Measurements from ENCODE around the gene SHOX. TPM values are rescaled to one million over a fixed set of nuclear protein-coding genes. Genes with fewer than 3 reads are reported as not detected.
"Not testable (repeated sequence)": the region's sequence is repeated elsewhere in the genome, so short reads cannot be mapped to it uniquely, and the experiment has no call there.

Gene SHOX
- total RNA-seq, 3 donors from 2014 or later (not counting 1 experiment from before 2014, with no cell fraction given) = not detected

DNA sequence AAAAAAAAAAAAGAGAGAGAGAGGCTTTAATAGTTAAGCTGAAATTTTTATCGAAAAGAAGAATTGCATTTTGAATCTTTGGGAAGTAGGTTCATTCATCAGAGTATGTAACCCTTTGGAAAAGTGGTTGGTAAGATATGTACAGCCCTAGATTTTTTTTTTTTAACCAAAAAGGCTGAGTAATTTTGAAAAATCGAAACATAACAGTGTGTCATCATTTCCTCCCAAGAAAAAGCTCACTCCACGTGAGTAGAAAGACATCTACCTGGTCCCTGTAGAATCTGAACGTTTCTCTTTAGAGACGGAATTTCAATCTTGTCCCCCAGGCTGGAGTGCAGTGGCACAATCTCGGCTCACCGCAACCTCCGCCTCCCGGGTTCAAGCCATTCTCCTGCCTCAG, 16.2 kb downstream of the SHOX start:
- H3K36me3 ChIP-seq (ENCODE audit: control insufficient read depth, insufficient read depth, low read length) = no peaks in the 10 kb centered on the region
- intact Hi-C loops (cut with micrococcal nuclease) = no loop called here
- H3K4me1 ChIP-seq (ENCODE audit: control insufficient read depth, insufficient read depth, low read length) = no peaks in the 10 kb centered on the region
- no peaks in the 10 kb centered on the region for H3K36me3 Mint-ChIP-seq
- WGBS (ENCODE audit: insufficient coverage) = 81% methylated on average over 9 of the region's 9 CpGs
- H3K4me3 ChIP-seq (ENCODE audit: low read length) = no peak overlapping the region
- H3K27me3 Mint-ChIP-seq (ENCODE audit: low read depth in 2 of 2) = peaks cover 2 to 12% of the 10 kb centered on the region in 2 donors
- H3K27ac ChIP-seq (ENCODE audit: low read length) = no peak overlapping the region
- no peaks in the 10 kb centered on the region for H3K4me1 Mint-ChIP-seq
- no peaks in the 10 kb centered on the region for H3K27me3 ChIP-seq (ENCODE audit: control insufficient read depth, insufficient read depth, low read length)
- H3K27ac Mint-ChIP-seq = no peak overlapping the region
- DNase-seq = no peak
- TF ChIP-seq, protein P1, sequence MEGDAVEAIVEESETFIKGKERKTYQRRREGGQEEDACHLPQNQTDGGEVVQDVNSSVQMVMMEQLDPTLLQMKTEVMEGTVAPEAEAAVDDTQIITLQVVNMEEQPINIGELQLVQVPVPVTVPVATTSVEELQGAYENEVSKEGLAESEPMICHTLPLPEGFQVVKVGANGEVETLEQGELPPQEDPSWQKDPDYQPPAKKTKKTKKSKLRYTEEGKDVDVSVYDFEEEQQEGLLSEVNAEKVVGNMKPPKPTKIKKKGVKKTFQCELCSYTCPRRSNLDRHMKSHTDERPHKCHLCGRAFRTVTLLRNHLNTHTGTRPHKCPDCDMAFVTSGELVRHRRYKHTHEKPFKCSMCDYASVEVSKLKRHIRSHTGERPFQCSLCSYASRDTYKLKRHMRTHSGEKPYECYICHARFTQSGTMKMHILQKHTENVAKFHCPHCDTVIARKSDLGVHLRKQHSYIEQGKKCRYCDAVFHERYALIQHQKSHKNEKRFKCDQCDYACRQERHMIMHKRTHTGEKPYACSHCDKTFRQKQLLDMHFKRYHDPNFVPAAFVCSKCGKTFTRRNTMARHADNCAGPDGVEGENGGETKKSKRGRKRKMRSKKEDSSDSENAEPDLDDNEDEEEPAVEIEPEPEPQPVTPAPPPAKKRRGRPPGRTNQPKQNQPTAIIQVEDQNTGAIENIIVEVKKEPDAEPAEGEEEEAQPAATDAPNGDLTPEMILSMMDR (IDR thresholded peaks at IDR 0.05) = no peak
- ATAC-seq = no peak
- no peaks in the 10 kb centered on the region for H3K9me3 Mint-ChIP-seq
- H3K4me3 Mint-ChIP-seq = no peak overlapping the region
- no peaks in the 10 kb centered on the region for H3K9me3 ChIP-seq (ENCODE audit: control insufficient read depth, insufficient read depth, low read length)

DNA sequence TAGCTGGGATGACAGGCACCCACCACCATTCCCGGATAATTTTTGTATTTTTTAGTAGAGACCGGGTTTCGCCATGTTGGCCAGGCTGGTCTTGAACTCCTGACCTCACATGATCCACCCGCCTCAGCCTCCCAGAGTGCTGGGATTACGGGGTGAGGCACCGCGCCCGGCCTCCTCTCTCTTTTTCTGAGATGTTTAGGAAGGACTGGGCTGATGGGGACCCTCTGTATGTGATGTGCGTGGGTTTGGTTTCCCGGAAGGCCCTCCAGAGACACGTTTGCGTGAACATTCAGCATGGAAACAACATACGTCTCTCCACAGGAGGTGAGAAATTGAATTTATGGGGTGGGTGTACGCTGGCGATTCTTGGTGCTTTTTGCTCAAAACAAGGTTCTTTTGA, 18.6 kb downstream of the SHOX start:
- no peaks in the 10 kb centered on the region for H3K9me3 Mint-ChIP-seq
- H3K36me3 Mint-ChIP-seq = no peaks in the 10 kb centered on the region
- H3K27ac Mint-ChIP-seq = no peak overlapping the region
- no peaks in the 10 kb centered on the region for H3K9me3 ChIP-seq (ENCODE audit: control insufficient read depth, insufficient read depth, low read length)
- no peaks in the 10 kb centered on the region for H3K4me1 ChIP-seq (ENCODE audit: control insufficient read depth, insufficient read depth, low read length)
- no peaks in the 10 kb centered on the region for H3K4me1 Mint-ChIP-seq
- WGBS (ENCODE audit: insufficient coverage) = 85% methylated on average over 15 of the region's 15 CpGs
- no peak overlapping the region for H3K27ac ChIP-seq (ENCODE audit: low read length)
- DNase-seq (no peak), ATAC-seq (no peak)
- intact Hi-C loops (cut with micrococcal nuclease) = no loop called here
- H3K36me3 ChIP-seq (ENCODE audit: control insufficient read depth, insufficient read depth, low read length) = no peaks in the 10 kb centered on the region
- no peak overlapping the region for H3K4me3 Mint-ChIP-seq
- no peak overlapping the region for H3K4me3 ChIP-seq (ENCODE audit: low read length)
- peaks cover 2 to 12% of the 10 kb centered on the region in 2 donors for H3K27me3 Mint-ChIP-seq (ENCODE audit: low read depth in 2 of 2)
- TF ChIP-seq, protein P1 (IDR thresholded peaks at IDR 0.05) = no peak
- no peaks in the 10 kb centered on the region for H3K27me3 ChIP-seq (ENCODE audit: control insufficient read depth, insufficient read depth, low read length)

DNA sequence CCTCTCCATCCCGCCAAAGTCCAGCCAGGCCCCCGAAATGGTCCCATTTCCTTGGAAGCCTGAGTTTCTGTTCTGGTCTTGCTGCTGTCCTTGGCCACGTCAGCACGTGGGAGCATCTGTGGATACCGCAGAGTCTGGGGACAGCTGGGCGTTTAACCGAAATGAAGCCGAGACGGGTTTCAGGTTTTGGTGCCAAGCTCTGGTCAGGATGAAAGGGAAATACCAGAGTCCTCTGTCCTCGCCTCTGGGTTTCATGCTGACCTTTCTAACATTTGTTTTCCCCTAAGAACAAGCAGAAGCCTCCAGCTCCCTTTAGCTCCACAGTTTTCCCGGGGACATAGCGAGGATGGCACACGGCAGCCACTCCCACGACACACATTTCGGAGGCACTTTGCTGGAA, 19.7 kb downstream of the SHOX start:
- H3K9me3 ChIP-seq (ENCODE audit: control insufficient read depth, insufficient read depth, low read length) = no peaks in the 10 kb centered on the region
- H3K4me3 ChIP-seq (ENCODE audit: low read length) = no peak overlapping the region
- Mint-ChIP-seq H3K36me3 (no peaks in the 10 kb centered on the region), H3K4me3 (no peak overlapping the region), H3K9me3 (no peaks in the 10 kb centered on the region), H3K4me1 (no peaks in the 10 kb centered on the region), H3K27ac (no peak overlapping the region), H3K27me3 (ENCODE audit: low read depth in 2 of 2) (peaks cover 0 to 7% of the 10 kb centered on the region in 2 donors)
- H3K27ac ChIP-seq (ENCODE audit: low read length) = no peak overlapping the region
- no peaks in the 10 kb centered on the region for H3K27me3 ChIP-seq (ENCODE audit: control insufficient read depth, insufficient read depth, low read length)
- TF ChIP-seq, protein P1 (IDR thresholded peaks at IDR 0.05) = no peak
- DNase-seq = no peak
- no peak for ATAC-seq
- WGBS (ENCODE audit: insufficient coverage) = 85% methylated on average over 11 of the region's 15 CpGs
- intact Hi-C loops (cut with micrococcal nuclease) = no loop called here
- no peaks in the 10 kb centered on the region for H3K4me1 ChIP-seq (ENCODE audit: control insufficient read depth, insufficient read depth, low read length)
- no peaks in the 10 kb centered on the region for H3K36me3 ChIP-seq (ENCODE audit: control insufficient read depth, insufficient read depth, low read length)

DNA sequence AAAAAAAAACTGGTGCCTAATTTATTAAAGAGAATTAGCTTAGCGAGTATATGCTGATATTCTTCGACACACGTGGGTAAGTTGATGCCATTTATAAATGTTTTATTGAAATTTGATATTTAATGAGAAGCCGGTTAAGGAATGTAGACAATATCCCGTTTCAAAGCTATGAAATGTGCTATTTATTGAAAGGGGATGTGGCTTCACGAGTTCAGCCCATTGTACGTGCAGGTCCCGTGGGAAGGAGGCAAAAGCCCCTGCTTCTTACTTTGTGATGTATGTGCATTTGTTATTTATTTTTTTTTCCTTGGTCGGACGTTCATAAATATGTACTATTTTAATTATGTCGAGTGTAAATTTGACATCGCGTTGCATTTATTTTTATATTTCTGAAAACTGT, 20.2 kb downstream of the SHOX start:
- intact Hi-C loops (cut with micrococcal nuclease) = no loop called here
- ATAC-seq = no peak
- H3K36me3 ChIP-seq (ENCODE audit: control insufficient read depth, insufficient read depth, low read length) = no peaks in the 10 kb centered on the region
- H3K36me3 Mint-ChIP-seq = no peaks in the 10 kb centered on the region
- no peaks in the 10 kb centered on the region for H3K4me1 Mint-ChIP-seq
- no peaks in the 10 kb centered on the region for H3K9me3 ChIP-seq (ENCODE audit: control insufficient read depth, insufficient read depth, low read length)
- no peak overlapping the region for H3K27ac Mint-ChIP-seq
- H3K4me3 Mint-ChIP-seq = no peak overlapping the region
- 79% methylated on average over 12 of the region's 13 CpGs for WGBS (ENCODE audit: insufficient coverage)
- no peaks in the 10 kb centered on the region for H3K9me3 Mint-ChIP-seq
- no peaks in the 10 kb centered on the region for H3K4me1 ChIP-seq (ENCODE audit: control insufficient read depth, insufficient read depth, low read length)
- no peak overlapping the region for H3K4me3 ChIP-seq (ENCODE audit: low read length)
- TF ChIP-seq, protein P1 (IDR thresholded peaks at IDR 0.05) = no peak
- no peak for DNase-seq
- no peaks in the 10 kb centered on the region for H3K27me3 ChIP-seq (ENCODE audit: control insufficient read depth, insufficient read depth, low read length)
- peaks cover 0 to 6% of the 10 kb centered on the region in 2 donors for H3K27me3 Mint-ChIP-seq (ENCODE audit: low read depth in 2 of 2)
- H3K27ac ChIP-seq (ENCODE audit: low read length) = no peak overlapping the region

DNA sequence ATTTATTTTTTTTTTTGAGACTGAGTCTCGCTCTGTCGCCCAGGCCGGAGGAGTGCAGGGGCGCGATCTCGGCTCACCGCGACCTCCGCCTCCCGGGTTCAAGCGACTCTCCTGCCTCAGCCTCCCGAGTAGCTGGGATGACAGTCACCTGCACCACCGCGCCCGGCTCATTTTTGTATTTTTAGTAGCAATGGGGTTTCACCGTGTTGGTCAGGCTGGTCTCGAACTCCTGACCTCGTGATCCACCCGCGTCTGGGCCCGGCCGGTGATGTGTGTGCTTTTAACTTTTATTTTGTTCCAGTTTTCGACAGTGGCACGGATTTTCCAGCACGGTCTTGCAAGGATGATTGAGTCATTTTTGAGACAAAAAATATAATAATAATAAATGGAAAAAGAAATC, 21.3 kb downstream of the SHOX start:
- H3K27ac Mint-ChIP-seq; H3K4me1 ChIP-seq (ENCODE audit: control insufficient read depth, insufficient read depth, low read length); H3K36me3 ChIP-seq (ENCODE audit: control insufficient read depth, insufficient read depth, low read length); H3K4me1 Mint-ChIP-seq; H3K27me3 Mint-ChIP-seq (ENCODE audit: low read depth in 2 of 2); H3K27ac ChIP-seq (ENCODE audit: low read length); H3K9me3 Mint-ChIP-seq; DNase-seq; H3K4me3 Mint-ChIP-seq; ATAC-seq; H3K4me3 ChIP-seq (ENCODE audit: low read length); H3K27me3 ChIP-seq (ENCODE audit: control insufficient read depth, insufficient read depth, low read length); H3K9me3 ChIP-seq (ENCODE audit: control insufficient read depth, insufficient read depth, low read length); H3K36me3 Mint-ChIP-seq; intact Hi-C loops (cut with micrococcal nuclease): not testable (repeated sequence)
- WGBS (ENCODE audit: insufficient coverage) = 94% methylated on average over 21 of the region's 25 CpGs

Measured in natural killer cell (primary cell).